GM23338 (cell line): ENCODE measurements around the gene TRPC4. TPM values are rescaled to one million over a fixed set of nuclear protein-coding genes. Genes with fewer than 3 reads are reported as not detected.

Source experiments
- ATAC-seq: fragments of 200-7000 bp; cut with Tn5 transposase; 3 replicates; pipeline ENCODE4 v1.9.1; 2020
- DNase-seq: peaks from one replicate; pipeline ENCODE4 v3.0.0-alpha.2; 2015; ENCODE audit warnings: low spot score
- H2AFZ ChIP-seq: fragments of 200-600 bp; sonication (generic); 2 replicates; pipeline ENCODE4 v1.8.0; 2016; ENCODE audit warnings: antibody characterized with exemption, mild to moderate bottlenecking, moderate library complexity
- H3F3A ChIP-seq: fragments of 200-600 bp; sonication (generic); replicated peaks from 2 replicates; pipeline ENCODE4 v1.8.0; 2017; ENCODE audit warnings: antibody characterized with exemption, mixed run types, low read depth
- H3K27ac ChIP-seq: fragments of 200-600 bp; sonication (generic); 2 replicates; pipeline ENCODE4 v1.6.1; 2016; ENCODE audit warnings: low read depth
- H3K27me3 ChIP-seq: fragments of 200-600 bp; sonication (generic); 2 replicates; pipeline ENCODE4 v1.8.0; 2016; ENCODE audit warnings: mild to moderate bottlenecking, mixed run types, moderate library complexity; ENCODE audit not compliant: insufficient read depth
- H3K36me3 ChIP-seq: fragments of 200-600 bp; sonication (generic); 2 replicates; pipeline ENCODE4 v1.8.0; 2016; ENCODE audit warnings: mild to moderate bottlenecking; ENCODE audit not compliant: insufficient read depth
- H3K4me1 ChIP-seq: fragments of 200-600 bp; sonication (generic); 2 replicates; pipeline ENCODE4 v1.8.0; 2016; ENCODE audit warnings: mild to moderate bottlenecking, moderate library complexity; ENCODE audit not compliant: insufficient read depth
- H3K4me2 ChIP-seq: fragments of 200-600 bp; sonication (generic); 2 replicates; pipeline ENCODE4 v1.7.1; 2017; ENCODE audit warnings: mixed run types
- H3K4me3 ChIP-seq: fragments of 200-600 bp; sonication (generic); 2 replicates; pipeline ENCODE4 v1.6.1; 2016; ENCODE audit warnings: mixed run types
- H3K79me2 ChIP-seq: fragments of 200-600 bp; sonication (generic); replicated peaks from 2 replicates; pipeline ENCODE4 v1.8.0; 2017; ENCODE audit warnings: mild to moderate bottlenecking; ENCODE audit not compliant: insufficient read depth
- H3K9me2 ChIP-seq: fragments of 200-600 bp; sonication (generic); 2 replicates; pipeline ENCODE4 v1.8.0; 2017; ENCODE audit not compliant: insufficient read depth
- H4K20me1 ChIP-seq: fragments of 200-600 bp; sonication (generic); replicated peaks from 2 replicates; pipeline ENCODE4 v1.8.0; 2017; ENCODE audit warnings: mild to moderate bottlenecking; ENCODE audit not compliant: insufficient read depth
- H3K27ac Mint-ChIP-seq: 2 replicates; pipeline ENCODE4 v1.8.0; 2020; ENCODE audit warnings: inconsistent platforms, mild to moderate bottlenecking, moderate library complexity, mixed read lengths
- H3K27me3 Mint-ChIP-seq: 3 replicates; pipeline ENCODE4 v1.8.0; 2022; ENCODE audit warnings: low read depth, mild to moderate bottlenecking, moderate library complexity, mixed read lengths, inconsistent platforms; ENCODE audit not compliant: insufficient read depth, poor library complexity
- H3K36me3 Mint-ChIP-seq: 3 replicates; pipeline ENCODE4 v1.8.0; 2021; ENCODE audit warnings: low read depth, mild to moderate bottlenecking, inconsistent platforms, moderate library complexity, mixed read lengths
- H3K4me1 Mint-ChIP-seq: 3 replicates; pipeline ENCODE4 v1.8.0; 2020; ENCODE audit warnings: mild to moderate bottlenecking, inconsistent platforms, mixed read lengths
- H3K4me3 Mint-ChIP-seq: 3 replicates; pipeline ENCODE4 v1.8.0; 2021; ENCODE audit warnings: moderate library complexity, mild to moderate bottlenecking, inconsistent platforms, mixed read lengths
- H3K9me3 Mint-ChIP-seq: 3 replicates; pipeline ENCODE4 v1.8.0; 2020; ENCODE audit warnings: moderate library complexity, mild to moderate bottlenecking, inconsistent platforms, mixed read lengths
- CREB1 ChIP-seq: fragments of 250-450 bp; sonication (Bioruptor Pico); IDR thresholded peaks from 2 replicates; pipeline ENCODE4 v1.5.0; 2020; ENCODE audit warnings: low read depth, mild to moderate bottlenecking, moderate library complexity
- EZH2 ChIP-seq: fragments of 200-600 bp; sonication (generic); IDR thresholded peaks from one replicate; pipeline ENCODE4 v1.8.0; 2017; ENCODE audit warnings: antibody characterized with exemption, mild to moderate bottlenecking, low read depth; ENCODE audit not compliant: unreplicated experiment
- EZH2phosphoT487 ChIP-seq: fragments of 200-600 bp; sonication (generic); IDR thresholded peaks from one replicate; pipeline ENCODE4 v1.8.1; 2018; ENCODE audit warnings: antibody characterized with exemption; ENCODE audit not compliant: unreplicated experiment
- JUNB ChIP-seq: IDR thresholded peaks from one replicate; pipeline ENCODE4 v1.6.1; 2016; ENCODE audit warnings: antibody characterized with exemption; ENCODE audit not compliant: unreplicated experiment
- NANOG ChIP-seq: IDR thresholded peaks from 2 replicates; pipeline ENCODE4 v1.6.1; 2016; ENCODE audit warnings: antibody characterized with exemption, borderline replicate concordance
- POLR2AphosphoS5 ChIP-seq: IDR thresholded peaks from 2 replicates; pipeline ENCODE4 v1.6.1; 2016; ENCODE audit warnings: antibody characterized with exemption, low read depth
- STAT1 ChIP-seq: IDR thresholded peaks from one replicate; pipeline ENCODE4 v1.6.1; 2016; ENCODE audit warnings: antibody characterized with exemption; ENCODE audit not compliant: unreplicated experiment
- ZNF114 ChIP-seq: fragments of 250-450 bp; sonication (Bioruptor Pico); IDR thresholded peaks from 2 replicates; pipeline ENCODE4 v1.5.0; 2020; ENCODE audit warnings: mild to moderate bottlenecking, moderate library complexity
- ZNF331 ChIP-seq: fragments of 250-450 bp; sonication (Bioruptor Pico); IDR thresholded peaks from 2 replicates; pipeline ENCODE4 v1.5.0; 2020; ENCODE audit warnings: low read depth, mild to moderate bottlenecking, moderate library complexity
- polyA plus RNA-seq: library from polyadenylated mRNA; unstranded; fragments of >200 nt; fragmentation: Nextera tagmentation; extraction: Ambion mirVana; gene quantifications from 2 replicates; pipeline ENCODE4 v1.2.1, GENCODE V29; 2016
- total RNA-seq: library from RNA; depleted of rRNA; stranded (reverse); fragments of >200 nt; shearing (Covaris generic); gene quantifications from 2 replicates; pipeline ENCODE4 v1.2.3, GENCODE V29; 2014
- TF ChIP-seq, protein P1 (sequence below), 2 experiments: fragments of 200-600 bp in 1 of 2; sonication (generic) in 1 of 2; conservative IDR thresholded peaks; 2 replicates each; pipeline versions ENCODE4 v1.5.1 to v1.6.1; 2016 to 2017; ENCODE audit warnings: antibody characterized with exemption in 2 of 2, low read depth in 2 of 2, mild to moderate bottlenecking in 2 of 2, moderate library complexity in 1 of 2
- TF ChIP-seq, protein P2 (sequence below): IDR thresholded peaks from 2 replicates; pipeline ENCODE4 v1.6.1; 2016; ENCODE audit warnings: antibody characterized with exemption
- TF ChIP-seq, protein P3 (sequence below): fragments of 250-450 bp; sonication (Bioruptor Pico); IDR thresholded peaks from 2 replicates; pipeline ENCODE4 v1.5.0; 2020; ENCODE audit warnings: mild to moderate bottlenecking, moderate library complexity
- TF ChIP-seq, protein P4 (sequence below): IDR thresholded peaks from one replicate; pipeline ENCODE4 v1.6.1; 2018; ENCODE audit warnings: antibody characterized with exemption; ENCODE audit not compliant: unreplicated experiment

Gene TRPC4
- total and polyA plus RNA-seq, 2 experiments from 2014 or later = 1.1 to 2.1 TPM

GRCh38 chr13:37811441-37811840 is 58.1 kb downstream of the TRPC4 start:
- TF ChIP-seq POLR2AphosphoS5 = no peak
- TF ChIP-seq EZH2phosphoT487 = no peak
- TF ChIP-seq, protein P1, sequence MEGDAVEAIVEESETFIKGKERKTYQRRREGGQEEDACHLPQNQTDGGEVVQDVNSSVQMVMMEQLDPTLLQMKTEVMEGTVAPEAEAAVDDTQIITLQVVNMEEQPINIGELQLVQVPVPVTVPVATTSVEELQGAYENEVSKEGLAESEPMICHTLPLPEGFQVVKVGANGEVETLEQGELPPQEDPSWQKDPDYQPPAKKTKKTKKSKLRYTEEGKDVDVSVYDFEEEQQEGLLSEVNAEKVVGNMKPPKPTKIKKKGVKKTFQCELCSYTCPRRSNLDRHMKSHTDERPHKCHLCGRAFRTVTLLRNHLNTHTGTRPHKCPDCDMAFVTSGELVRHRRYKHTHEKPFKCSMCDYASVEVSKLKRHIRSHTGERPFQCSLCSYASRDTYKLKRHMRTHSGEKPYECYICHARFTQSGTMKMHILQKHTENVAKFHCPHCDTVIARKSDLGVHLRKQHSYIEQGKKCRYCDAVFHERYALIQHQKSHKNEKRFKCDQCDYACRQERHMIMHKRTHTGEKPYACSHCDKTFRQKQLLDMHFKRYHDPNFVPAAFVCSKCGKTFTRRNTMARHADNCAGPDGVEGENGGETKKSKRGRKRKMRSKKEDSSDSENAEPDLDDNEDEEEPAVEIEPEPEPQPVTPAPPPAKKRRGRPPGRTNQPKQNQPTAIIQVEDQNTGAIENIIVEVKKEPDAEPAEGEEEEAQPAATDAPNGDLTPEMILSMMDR (conservative IDR thresholded peaks at IDR 0.05; ENCODE audit: low read depth in 2 of 2) = no peak
- TF ChIP-seq CREB1 (CRISPR knock-in tag) = no peak
- TF ChIP-seq EZH2 = no peak
- TF ChIP-seq, protein P2, sequence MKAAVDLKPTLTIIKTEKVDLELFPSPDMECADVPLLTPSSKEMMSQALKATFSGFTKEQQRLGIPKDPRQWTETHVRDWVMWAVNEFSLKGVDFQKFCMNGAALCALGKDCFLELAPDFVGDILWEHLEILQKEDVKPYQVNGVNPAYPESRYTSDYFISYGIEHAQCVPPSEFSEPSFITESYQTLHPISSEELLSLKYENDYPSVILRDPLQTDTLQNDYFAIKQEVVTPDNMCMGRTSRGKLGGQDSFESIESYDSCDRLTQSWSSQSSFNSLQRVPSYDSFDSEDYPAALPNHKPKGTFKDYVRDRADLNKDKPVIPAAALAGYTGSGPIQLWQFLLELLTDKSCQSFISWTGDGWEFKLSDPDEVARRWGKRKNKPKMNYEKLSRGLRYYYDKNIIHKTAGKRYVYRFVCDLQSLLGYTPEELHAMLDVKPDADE = no peak
- no peak for TF ChIP-seq ZNF114
- TF ChIP-seq, protein P3, sequence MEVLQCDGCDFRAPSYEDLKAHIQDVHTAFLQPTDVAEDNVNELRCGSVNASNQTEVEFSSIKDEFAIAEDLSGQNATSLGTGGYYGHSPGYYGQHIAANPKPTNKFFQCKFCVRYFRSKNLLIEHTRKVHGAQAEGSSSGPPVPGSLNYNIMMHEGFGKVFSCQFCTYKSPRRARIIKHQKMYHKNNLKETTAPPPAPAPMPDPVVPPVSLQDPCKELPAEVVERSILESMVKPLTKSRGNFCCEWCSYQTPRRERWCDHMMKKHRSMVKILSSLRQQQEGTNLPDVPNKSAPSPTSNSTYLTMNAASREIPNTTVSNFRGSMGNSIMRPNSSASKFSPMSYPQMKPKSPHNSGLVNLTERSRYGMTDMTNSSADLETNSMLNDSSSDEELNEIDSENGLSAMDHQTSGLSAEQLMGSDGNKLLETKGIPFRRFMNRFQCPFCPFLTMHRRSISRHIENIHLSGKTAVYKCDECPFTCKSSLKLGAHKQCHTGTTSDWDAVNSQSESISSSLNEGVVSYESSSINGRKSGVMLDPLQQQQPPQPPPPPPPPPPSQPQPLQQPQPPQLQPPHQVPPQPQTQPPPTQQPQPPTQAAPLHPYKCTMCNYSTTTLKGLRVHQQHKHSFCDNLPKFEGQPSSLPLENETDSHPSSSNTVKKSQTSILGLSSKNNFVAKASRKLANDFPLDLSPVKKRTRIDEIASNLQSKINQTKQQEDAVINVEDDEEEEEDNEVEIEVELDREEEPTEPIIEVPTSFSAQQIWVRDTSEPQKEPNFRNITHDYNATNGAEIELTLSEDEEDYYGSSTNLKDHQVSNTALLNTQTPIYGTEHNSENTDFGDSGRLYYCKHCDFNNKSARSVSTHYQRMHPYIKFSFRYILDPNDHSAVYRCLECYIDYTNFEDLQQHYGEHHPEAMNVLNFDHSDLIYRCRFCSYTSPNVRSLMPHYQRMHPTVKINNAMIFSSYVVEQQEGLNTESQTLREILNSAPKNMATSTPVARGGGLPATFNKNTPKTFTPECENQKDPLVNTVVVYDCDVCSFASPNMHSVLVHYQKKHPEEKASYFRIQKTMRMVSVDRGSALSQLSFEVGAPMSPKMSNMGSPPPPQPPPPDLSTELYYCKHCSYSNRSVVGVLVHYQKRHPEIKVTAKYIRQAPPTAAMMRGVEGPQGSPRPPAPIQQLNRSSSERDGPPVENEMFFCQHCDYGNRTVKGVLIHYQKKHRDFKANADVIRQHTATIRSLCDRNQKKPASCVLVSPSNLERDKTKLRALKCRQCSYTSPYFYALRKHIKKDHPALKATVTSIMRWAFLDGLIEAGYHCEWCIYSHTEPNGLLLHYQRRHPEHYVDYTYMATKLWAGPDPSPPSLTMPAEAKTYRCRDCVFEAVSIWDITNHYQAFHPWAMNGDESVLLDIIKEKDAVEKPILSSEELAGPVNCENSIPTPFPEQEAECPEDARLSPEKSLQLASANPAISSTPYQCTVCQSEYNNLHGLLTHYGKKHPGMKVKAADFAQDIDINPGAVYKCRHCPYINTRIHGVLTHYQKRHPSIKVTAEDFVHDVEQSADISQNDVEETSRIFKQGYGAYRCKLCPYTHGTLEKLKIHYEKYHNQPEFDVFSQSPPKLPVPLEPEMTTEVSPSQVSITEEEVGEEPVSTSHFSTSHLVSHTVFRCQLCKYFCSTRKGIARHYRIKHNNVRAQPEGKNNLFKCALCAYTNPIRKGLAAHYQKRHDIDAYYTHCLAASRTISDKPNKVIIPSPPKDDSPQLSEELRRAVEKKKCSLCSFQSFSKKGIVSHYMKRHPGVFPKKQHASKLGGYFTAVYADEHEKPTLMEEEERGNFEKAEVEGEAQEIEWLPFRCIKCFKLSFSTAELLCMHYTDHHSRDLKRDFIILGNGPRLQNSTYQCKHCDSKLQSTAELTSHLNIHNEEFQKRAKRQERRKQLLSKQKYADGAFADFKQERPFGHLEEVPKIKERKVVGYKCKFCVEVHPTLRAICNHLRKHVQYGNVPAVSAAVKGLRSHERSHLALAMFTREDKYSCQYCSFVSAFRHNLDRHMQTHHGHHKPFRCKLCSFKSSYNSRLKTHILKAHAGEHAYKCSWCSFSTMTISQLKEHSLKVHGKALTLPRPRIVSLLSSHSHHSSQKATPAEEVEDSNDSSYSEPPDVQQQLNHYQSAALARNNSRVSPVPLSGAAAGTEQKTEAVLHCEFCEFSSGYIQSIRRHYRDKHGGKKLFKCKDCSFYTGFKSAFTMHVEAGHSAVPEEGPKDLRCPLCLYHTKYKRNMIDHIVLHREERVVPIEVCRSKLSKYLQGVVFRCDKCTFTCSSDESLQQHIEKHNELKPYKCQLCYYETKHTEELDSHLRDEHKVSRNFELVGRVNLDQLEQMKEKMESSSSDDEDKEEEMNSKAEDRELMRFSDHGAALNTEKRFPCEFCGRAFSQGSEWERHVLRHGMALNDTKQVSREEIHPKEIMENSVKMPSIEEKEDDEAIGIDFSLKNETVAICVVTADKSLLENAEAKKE (CRISPR knock-in tag) = no peak
- no peak for TF ChIP-seq NANOG
- TF ChIP-seq ZNF331 (CRISPR knock-in tag) = no peak
- TF ChIP-seq, protein P4, sequence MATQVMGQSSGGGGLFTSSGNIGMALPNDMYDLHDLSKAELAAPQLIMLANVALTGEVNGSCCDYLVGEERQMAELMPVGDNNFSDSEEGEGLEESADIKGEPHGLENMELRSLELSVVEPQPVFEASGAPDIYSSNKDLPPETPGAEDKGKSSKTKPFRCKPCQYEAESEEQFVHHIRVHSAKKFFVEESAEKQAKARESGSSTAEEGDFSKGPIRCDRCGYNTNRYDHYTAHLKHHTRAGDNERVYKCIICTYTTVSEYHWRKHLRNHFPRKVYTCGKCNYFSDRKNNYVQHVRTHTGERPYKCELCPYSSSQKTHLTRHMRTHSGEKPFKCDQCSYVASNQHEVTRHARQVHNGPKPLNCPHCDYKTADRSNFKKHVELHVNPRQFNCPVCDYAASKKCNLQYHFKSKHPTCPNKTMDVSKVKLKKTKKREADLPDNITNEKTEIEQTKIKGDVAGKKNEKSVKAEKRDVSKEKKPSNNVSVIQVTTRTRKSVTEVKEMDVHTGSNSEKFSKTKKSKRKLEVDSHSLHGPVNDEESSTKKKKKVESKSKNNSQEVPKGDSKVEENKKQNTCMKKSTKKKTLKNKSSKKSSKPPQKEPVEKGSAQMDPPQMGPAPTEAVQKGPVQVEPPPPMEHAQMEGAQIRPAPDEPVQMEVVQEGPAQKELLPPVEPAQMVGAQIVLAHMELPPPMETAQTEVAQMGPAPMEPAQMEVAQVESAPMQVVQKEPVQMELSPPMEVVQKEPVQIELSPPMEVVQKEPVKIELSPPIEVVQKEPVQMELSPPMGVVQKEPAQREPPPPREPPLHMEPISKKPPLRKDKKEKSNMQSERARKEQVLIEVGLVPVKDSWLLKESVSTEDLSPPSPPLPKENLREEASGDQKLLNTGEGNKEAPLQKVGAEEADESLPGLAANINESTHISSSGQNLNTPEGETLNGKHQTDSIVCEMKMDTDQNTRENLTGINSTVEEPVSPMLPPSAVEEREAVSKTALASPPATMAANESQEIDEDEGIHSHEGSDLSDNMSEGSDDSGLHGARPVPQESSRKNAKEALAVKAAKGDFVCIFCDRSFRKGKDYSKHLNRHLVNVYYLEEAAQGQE = no peak
- no peak for TF ChIP-seq JUNB
- no peak for TF ChIP-seq STAT1

More at GRCh38 chr13:37811441-37811840, 58.1 kb downstream of the TRPC4 start:
- Histone ChIP-seq H3K4me1 (no peaks in the 10 kb centered on the region), H3K79me2 (no peaks in the 10 kb centered on the region), H3K27ac (no peak overlapping the region), H3K27me3 (no peaks in the 10 kb centered on the region), H2AFZ (no peak overlapping the region), H3F3A (no peaks in the 10 kb centered on the region), H3K36me3 (no peaks in the 10 kb centered on the region), H3K4me3 (no peak overlapping the region), H4K20me1 (no peaks in the 10 kb centered on the region), H3K9me2 (no peaks in the 10 kb centered on the region), H3K4me2 (no peak overlapping the region)
- Mint-ChIP-seq H3K4me1 (no peaks in the 10 kb centered on the region; the same call in 2 of the 3 replicates), H3K27ac (no peak overlapping the region), H3K9me3 (peaks cover 8% of the 10 kb centered on the region; the same call in 1 of the 3 replicates), H3K4me3 (no peak overlapping the region), H3K27me3 (no peaks in the 10 kb centered on the region), H3K36me3 (no peaks in the 10 kb centered on the region; the same call in 2 of the 3 replicates)
- ATAC-seq (no peak), DNase-seq (no peak)
